ENCODE data around the gene CFAP410.

Gene CFAP410

DNA sequence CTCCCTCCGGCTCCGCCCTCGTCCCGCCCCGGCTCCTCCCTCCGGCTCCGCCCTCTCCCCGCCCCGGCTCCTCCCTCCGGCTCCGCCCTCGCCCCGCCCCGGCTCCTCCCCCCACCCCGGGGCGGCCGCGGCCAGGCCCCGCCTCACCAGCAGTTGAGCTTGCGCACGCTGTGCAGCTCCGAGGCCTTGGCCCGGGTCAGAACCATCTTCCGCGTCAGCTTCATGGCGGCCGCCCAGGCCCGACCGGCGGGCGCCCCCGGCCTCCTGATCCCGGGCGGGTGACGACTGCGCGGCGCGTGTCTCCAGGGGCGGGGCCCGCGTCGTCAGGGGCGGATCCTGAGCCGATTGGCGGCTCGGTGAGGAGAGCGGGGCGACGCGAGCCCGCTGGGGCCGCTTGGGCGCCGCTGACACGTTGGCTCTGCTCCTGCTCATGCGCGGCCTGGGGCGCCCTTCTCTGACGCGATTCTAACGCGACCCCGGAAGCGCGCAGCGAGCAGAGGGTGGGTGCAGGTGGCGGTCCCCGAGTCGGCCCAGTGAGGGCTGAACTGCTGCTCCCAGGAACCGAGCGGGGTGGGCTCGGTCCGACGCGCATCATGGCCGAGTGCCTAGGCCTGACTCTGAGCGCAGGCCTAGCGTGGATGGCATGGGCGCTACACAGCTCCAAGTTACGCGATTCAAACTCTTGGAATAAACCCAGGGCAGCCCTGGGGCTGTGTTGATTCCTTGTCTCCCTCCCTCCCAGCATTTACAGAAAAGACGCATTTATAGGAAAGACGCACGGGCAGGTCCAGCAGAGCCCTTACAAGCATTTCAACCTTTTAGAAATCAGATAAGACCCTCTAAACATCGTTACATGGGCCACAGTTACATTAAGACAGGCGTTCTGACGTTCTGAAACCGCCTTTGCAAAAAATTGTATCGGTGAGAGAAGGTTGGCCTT, at the start of gene CFAP410:
Gene CFAP410 (minus strand): TSS at position 420 of the 940 bp plus-strand sequence. CDS start 196 bp downstream, at position 224.
- DNase-seq: peak; percentile 95 to 96

DNA sequence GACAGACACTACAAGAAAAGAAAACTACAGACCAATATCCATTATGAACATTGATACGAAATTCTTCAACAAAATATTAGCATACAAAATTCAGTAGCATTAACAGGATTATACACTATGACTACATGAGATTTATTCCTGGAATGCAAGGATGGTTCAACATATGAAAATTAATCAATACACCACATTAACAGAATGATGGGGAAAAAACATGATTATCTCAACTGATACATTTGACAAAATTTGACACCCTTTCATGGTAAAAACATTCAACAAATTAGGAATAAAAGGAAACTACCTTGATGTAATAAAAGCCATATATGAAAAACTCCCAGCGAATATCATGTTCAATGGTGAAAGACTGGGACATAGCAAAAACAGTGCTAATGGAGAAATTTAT, 45.8 kb upstream of the CFAP410 start:
- DNase-seq: no peak

DNA sequence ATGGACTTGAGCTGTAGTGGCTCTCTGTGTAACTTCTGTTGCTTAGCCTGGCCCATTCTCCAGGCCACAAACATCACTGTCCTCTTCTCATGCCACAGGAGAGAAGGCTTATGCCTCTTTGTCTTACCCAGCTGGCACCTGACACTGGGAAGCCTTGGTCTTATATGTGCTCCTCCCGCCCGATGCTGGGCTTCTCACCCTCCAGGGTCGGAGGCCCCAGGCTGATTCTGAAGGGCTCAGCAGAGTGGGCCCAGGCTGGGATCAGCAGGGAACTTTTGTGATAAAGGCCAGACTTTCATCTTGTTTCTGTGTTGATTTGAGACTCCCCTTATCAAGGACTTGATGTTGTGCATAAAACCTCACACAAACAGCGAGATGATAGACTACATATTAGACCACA, 44.0 kb upstream of the CFAP410 start:
- no peak for DNase-seq

DNA sequence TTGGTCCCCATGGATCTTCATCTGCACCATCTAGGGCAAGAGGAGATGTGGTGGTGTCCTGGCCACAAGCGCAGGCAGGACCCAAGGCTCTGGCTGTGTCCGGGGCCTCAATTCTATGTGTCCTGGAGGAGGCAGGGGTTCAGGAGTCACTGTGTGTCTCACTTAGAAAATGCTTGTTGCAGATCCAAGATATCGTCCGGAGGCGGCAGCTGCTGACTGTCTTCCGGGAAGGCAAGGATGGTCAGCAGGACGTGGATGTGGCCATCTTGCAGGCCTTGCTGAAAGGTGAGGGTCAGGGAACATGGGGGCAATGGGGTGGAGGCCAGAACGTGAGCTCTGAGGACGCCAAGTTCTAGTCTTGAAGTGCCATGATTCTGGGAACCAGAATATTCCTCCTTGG, 43.3 kb upstream of the CFAP410 start:
- no peak for DNase-seq

DNA sequence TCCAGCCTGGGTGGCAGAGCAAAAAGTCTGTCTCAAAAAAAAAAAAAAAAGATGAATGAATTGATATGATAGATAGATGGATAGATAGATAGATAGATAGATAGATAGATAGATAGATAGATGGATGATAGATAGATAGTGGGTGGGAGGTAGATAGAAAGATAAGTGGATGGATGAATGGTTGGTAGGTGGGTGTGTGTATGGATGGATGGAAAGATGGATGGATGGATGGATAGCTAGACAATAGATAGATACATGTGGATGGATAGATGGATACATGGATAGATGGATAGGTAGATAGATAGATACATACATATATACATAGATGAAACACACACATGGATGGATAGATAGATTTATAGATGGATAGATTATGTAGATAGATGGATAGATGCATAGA, 42.7 kb upstream of the CFAP410 start:
- DNase-seq: no peak

DNA sequence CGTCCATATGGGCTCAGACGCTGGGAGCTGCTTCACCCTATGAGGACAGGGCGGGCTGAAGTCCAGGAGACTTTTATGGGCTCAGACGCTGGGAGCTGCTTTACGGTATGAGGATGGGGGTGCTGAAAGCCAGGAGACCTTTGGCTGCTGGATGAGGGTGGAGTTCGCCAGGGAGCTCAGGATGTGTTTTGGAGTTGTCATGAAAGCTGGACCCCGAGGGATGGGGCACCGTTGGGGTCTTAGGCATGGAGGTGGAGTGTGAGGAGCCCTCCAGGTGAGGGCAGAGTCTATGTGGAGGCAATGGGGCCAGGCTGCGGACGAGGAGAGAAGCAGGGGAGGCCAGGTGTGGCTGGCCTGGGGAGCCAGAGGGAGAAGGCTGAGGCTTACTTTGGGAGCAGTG, 41.7 kb upstream of the CFAP410 start:
- DNase-seq: no peak

DNA sequence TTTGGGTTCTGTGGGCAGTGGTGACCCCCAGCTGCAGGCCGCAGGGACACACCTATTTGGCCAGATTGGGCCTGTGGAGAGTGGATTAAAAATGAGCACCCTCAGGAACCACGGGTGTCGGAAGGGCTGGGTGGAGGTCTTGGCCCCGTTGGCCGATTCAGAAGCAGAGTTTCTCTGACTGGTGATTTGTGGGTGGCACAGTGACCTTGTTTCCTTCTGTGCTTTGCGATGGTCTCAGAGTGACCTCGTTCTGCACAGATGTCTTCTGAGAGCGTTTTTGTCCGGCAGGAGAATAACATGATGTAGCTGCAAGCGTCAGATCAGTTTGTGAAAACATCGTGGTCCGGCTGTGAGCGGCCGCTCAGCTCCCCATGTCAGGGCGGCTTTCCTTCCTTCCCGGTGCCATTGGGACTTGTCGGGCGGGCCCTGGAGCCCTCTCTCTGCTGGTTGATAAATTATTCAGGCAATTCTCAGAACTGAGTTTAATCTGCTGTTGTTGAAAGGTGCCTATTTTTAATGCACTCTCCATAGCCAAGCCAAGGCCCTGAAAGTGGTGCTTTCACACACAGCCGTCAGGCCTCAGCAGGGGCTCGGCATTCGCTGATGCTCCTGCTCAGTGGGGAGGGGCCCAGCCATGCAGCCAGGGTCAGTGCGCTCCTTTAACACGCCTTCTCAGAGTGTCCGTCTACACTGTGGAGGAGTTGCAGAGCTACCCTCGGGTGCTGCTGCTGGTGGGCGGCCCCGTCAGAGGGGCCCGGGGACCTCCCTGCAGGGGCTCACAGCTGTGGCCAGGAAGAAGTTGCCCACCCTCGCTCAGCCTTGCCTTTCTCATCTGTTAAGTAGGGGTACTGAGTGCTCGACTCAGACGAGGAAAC, 41.0 kb upstream of the CFAP410 start:
- no peak for DNase-seq

DNA sequence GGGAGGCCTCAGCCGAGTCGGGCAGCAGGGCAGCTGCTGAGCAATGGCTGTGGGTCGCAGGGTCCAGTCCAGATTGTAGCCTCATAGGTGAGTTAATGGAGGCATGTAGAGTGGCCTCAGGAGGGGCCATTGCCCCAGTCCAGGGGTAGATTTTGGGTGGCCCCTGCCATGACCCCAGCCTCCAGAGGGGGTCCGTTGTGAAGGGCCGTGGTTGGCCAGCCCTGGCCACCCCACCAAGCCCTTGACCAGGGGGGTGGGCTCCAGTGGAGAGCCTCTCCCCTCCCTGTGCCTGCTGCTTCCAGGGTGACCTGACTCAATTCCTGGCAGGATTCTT, 40.3 kb upstream of the CFAP410 start:
- no peak for DNase-seq

DNA sequence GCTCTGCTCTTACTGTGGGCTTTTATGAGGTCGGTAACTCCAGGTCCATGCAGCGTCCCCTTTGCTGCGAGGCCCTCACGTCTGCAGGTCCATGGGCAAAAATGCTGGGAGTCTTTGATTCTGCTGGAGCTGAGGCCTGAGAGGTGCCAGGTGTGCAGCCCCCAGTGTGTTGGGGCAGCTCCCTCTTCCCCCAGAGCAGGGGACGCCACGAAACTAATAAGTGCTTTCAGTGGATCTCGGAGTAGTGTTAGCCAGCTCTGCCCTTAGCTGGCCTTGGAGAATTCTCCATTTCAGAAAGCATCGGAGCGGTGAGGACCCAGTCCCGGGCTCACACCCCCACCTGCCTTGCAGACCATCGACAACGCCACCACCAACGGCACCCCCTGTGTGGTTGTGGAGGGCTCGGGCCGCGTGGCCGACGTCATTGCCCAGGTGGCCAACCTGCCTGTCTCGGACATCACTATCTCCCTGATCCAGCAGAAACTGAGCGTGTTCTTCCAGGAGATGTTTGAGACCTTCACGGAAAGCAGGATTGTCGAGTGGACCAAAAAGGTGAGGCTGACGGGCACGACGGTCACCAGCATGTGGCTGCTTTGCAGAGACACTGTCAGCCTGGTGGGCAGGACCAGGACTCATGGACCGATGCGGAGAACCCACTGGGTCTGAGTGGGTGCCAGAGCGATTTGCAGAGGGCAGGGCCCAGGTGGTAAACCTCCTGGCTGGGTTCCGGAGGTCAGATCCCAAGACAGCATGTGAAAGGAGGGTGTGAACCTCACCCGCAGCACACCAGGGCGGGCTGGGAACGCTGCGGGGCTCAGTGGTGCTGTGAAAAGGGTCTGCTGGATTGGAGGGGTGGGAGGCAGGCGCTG, 39.7 kb upstream of the CFAP410 start:
- DNase-seq: no peak

DNA sequence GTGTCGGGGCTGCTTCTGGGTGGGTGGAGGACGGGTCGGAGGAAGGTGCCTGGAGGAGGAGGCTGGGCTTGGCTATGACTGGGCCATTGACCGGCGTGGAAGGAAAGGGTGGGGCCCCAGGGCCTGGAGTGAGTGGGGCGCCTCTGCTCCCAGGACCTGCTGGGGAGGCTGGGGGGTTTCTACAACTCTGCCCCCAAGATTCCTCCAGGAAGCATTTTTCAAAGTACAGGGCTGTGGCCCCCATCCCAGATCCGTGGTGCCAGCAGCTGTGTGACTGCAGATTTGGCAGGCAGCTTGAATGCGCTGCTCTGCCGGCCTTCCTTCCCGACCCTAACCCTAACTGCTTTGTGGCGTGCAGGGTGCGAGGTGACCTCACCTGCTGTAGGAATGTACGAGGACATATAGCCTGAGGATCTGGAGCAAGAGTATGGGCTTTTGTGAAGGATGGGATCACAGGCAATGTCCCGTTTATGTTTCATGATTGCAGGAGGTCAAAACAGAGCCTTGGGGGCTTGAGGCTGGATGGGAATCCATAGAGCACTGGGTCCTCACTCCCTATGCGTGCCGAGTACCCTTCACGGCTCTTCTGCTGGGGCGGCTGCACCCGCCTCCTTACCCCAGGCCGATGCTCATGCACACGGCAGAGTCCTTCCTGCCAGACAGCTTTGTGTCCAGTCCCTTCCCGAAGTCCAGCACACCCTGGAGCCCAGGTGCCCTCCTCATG, 38.9 kb upstream of the CFAP410 start:
- no peak for DNase-seq

DNA sequence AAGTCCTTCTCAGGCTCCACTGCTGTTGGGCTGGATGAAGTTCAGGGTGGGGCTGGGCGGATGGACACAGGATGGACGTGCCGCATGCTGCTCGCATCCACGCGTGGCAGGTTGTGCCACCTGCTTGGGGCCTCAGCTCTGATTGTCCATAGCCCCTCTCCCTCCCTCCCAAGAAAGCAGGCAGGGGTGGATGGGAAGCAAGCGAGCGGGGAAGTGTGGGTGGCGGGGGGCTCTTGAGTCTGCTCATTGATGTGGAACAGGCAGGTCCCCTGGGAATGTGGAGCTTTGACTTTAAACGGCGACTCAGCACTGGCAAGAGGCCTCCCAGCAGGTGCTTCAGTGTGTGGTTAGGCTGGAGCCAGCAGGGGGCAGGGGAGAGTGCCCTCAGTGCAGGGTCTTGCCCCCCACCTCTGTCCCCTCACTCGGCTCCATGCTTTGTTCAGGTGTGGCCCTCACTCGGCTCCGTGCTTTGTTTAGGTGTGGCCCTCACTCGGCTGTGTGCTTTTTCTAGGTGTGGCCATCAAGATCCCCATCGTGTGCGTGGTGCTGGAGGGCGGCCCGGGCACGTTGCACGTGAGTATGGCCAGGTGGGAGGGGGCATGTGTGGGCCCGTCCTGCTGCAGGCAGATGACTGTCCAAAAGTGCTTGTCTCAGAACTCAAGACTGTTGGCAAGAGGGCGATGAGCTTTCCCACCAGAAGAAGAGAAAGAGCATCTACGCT, 38.2 kb upstream of the CFAP410 start:
- DNase-seq: no peak

DNA sequence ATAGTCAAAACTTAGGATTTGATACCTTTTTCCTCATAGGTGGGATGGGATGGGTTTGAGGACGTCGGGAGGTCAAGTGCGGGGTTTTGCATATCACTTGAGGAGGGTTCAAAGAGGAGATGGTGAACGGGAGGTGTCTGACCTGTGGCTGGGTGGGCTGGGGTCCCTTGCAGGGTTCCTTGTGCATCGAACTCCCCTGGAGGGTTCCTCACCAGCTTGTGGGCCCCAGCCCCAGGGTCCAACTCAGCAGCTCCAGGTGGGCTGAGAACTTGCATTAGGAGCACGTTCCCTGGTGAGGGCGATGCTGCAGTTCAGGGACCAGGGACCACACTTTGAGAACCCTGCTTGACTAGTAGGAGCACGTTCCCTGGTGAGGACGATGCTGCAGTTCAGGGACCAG, 37.4 kb upstream of the CFAP410 start:
- DNase-seq: no peak

DNA sequence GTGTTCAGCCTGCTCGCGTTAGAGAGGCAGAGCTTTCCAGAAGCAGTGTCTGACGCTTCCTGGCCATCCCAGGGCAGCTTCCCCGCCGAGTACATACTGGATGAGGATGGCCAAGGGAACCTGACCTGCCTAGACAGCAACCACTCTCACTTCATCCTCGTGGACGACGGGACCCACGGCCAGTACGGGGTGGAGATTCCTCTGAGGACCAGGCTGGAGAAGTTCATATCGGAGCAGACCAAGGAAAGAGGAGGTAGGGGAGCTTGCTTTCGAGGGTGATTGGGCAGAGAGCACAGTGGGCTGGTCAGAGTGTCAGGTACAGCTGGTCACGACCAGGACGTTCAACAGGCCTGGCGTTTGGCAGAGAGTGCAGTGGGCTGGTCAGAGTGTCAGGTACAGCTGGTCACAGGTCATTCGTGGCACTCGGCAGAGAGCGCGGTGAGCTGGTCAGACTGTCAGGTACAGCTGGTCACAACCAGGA, 36.6 kb upstream of the CFAP410 start:
- no peak for DNase-seq

DNA sequence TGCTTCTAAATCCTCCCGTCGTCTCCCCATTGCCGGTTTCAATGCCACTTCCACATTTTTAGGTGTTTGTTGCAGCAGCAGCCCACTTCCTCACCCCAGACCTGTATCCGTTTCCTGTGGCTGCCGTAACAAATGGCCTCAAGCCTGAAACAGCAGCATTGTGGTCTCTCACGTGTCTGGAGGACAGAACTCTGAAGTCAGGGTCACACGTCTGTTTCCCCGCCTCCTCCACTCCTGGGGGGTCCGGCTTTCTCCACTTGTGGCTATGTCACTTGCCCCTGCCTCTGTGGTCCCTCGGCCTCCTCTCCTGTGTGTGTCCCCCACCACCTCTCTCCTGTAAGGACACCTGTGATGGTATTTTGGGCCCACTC, 36.1 kb upstream of the CFAP410 start:
- DNase-seq: no peak

DNA sequence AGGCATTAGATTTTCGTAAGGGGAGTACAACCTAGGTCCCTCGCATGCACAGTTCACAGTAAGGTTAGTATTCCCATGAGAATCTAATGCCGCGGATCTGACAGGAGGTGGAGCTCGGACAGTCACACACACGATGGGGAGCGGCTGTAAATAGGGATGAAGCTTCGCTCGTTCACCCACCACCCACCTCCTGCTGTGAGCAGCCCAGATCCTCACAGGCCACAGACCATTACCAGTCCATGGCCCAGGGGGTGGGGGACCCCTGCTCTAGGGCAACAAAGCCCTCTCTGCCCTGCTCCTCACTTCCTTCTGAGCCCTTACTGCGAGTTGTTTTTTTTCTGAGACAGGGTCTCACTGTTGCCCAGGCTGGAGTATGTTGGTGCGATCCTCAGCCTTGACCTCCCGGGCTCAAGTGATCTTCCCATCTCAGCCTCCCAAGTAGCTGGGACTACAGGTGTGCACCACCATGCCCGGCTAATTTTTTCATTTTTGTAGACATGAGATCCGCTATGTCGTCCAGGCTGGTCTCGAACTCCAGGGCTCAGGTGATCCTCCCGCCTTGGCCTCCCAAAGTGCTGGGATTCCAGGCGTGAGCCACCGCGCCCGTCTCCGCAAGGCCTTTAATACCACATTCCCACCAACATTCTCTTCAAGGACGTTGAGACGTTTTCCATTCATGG, 35.6 kb upstream of the CFAP410 start:
- DNase-seq: no peak

DNA sequence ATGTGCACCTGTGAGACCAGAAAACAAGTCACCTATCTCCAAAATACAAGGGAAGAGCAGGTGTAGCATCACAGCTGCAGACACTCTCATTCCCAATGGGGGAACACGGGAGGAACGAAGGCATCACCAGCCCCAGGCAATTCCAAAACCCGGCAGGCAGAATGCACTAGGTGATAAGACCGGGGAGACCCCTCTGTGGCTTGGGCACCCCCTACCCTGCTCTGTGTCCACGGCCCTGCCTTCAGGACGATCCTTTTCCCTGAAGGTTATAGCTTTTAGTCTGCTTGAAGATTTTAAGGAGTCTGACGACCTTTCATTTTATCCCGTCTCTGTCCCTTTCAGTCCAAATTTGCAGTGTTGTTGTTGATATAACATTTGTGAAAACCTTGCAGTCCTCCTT, 33.4 kb upstream of the CFAP410 start:
- no peak for DNase-seq

DNA sequence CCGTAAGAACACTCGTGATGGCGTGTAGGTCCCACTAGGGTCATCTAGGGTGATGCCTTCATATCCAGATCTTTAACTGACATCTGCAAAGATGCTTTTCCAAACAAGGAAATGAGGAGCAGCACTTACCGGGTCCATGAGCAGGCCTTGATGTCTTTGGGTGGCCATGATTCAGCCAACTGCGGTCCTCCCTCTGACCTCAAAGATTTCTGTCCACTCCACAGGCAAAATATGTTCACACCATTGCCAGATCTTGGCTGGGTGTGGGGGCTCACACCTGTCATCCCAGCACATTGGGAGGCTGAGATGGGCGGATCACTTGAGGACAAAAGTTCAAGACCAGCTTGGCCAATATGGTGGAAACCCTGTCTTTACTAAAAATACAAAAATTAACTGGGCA, 32.4 kb upstream of the CFAP410 start:
- DNase-seq: no peak

DNA sequence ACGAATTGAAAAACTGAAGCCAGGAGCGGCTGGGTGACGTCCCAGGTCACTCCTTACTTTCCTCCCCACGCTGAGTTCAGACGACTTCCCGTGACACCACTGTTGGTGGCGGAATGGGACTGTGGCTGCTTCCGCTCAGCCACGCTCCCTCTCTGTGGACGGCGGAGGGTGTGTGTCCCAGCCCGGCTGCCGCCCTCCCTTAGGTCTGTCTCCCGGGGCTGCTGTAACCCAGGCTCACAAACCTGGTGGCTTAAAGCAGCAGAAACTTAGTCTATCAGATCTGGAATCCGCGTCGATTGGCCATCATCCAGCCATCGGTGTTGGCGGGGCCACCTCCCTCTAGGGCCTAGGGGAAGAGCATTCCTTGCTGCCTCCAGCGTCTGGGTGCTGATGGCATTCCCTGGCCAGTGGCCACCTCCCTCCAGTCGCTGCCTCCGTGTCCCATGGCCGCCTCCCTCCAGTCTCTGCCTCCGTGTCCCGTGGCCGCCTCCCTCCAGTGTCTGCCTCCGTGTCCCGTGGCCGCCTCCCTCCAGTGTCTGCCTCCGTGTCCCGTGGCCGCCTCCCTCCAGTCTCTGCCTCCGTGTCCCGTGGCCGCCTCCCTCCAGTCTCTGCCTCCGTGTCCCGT, 31.7 kb upstream of the CFAP410 start:
- no peak for DNase-seq

DNA sequence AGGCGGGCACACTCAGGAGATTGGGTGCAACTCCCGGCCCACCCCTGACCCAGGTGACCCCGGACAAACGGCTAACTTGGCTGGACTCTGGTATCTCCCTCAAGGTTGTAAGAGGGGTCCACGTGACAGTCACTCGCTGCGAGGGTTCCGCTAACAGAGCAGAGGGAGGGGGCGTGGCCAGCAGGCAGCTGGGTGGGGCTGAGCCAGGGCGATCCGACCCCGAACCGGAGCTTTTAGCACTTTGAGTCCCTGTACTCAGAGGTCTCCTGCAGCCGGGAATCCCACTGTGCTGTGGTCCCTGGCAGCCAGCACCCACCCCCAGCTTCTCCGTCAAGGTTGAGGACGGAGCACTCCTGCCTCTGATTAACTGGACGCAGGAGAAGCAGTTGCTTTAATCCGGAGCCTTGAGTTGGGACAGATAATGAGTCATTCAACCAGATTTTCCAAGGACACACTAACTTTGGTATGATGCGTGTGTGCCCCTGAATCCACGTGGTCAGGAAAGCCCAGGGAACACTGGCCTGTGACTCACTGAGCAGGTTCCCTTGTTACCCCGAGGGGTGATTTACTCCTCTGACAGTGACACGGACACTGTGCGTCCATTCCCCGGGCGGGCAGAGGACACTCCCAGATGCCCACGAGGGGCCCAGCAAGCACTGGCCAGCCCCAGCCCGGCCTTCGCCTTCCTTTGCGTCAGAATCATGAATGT, 31.0 kb upstream of the CFAP410 start:
- no peak for DNase-seq
